Neural cell (in vitro differentiated cells): Measurements from ENCODE around the gene SHB. TPM values are rescaled to one million over a fixed set of nuclear protein-coding genes. Genes with fewer than 3 reads are reported as not detected.

Experiments
- H2AFZ ChIP-seq: fragments of 200-600, 300-800 bp; sonication (generic), shearing (Covaris generic); 2 replicates; pipeline ENCODE4 v1.6.0; 2014; ENCODE audit warnings: low read depth, mild to moderate bottlenecking, antibody characterized with exemption, low read length, moderate library complexity
- H3F3A ChIP-seq: fragments of 200-600 bp; shearing (Covaris generic); 2 replicates; pipeline ENCODE4 v1.6.1; 2016; ENCODE audit warnings: mild to moderate bottlenecking, moderate library complexity, mixed read lengths, antibody characterized with exemption, low read length; ENCODE audit not compliant: insufficient read depth, poor library complexity, severe bottlenecking
- H3K27ac ChIP-seq: fragments of 200-600, 300-800 bp; sonication (generic), shearing (Covaris generic); 2 replicates; pipeline ENCODE4 v1.5.1; 2014; ENCODE audit warnings: mild to moderate bottlenecking, low read length, moderate library complexity
- H3K27me3 ChIP-seq: fragments of 300-800, 200-600 bp; sonication (generic), shearing (Covaris generic); 2 replicates; pipeline ENCODE4 v1.6.0; 2014; ENCODE audit warnings: mild to moderate bottlenecking, low read depth, low read length, moderate library complexity; ENCODE audit not compliant: insufficient read depth
- H3K36me3 ChIP-seq: fragments of 300-800, 200-600 bp; sonication (generic), shearing (Covaris generic); 2 replicates; pipeline ENCODE4 v1.5.1; 2014; ENCODE audit warnings: mild to moderate bottlenecking, antibody characterized with exemption, low read length, moderate library complexity; ENCODE audit not compliant: insufficient read depth
- H3K4me2 ChIP-seq: fragments of 300-800, 200-600 bp; sonication (generic), shearing (Covaris generic); 2 replicates; pipeline ENCODE4 v1.6.0; 2014; ENCODE audit warnings: mild to moderate bottlenecking, low read length
- H3K4me3 ChIP-seq: fragments of 300-800, 200-600 bp; sonication (generic), shearing (Covaris generic); 2 replicates; pipeline ENCODE4 v1.5.1; 2014; ENCODE audit warnings: mild to moderate bottlenecking, low read length, moderate library complexity
- H3K79me2 ChIP-seq: fragments of 200-600 bp; shearing (Covaris generic); replicated peaks from 2 replicates; pipeline ENCODE4 v1.6.0; 2014; ENCODE audit warnings: mild to moderate bottlenecking, low read length, moderate library complexity; ENCODE audit not compliant: insufficient read depth
- H3K9ac ChIP-seq: fragments of 300-800, 200-600 bp; sonication (generic), shearing (Covaris generic); 2 replicates; pipeline ENCODE4 v1.6.1; 2016; ENCODE audit warnings: mild to moderate bottlenecking, low read length, mixed read lengths
- H3K9me2 ChIP-seq: fragments of 200-600 bp; shearing (Covaris generic); 2 replicates; pipeline ENCODE4 v1.6.1; 2016; ENCODE audit warnings: mild to moderate bottlenecking, low read length, mixed read lengths; ENCODE audit not compliant: insufficient read depth
- H3K9me3 ChIP-seq: fragments of 200-600, 300-800 bp; sonication (generic), shearing (Covaris generic); 2 replicates; pipeline ENCODE4 v1.6.1; 2016; ENCODE audit warnings: mild to moderate bottlenecking, mixed run types, low read length, moderate library complexity, mixed read lengths
- H4K20me1 ChIP-seq: fragments of 200-600 bp; shearing (Covaris generic); 2 replicates; pipeline ENCODE4 v1.6.1; 2016; ENCODE audit warnings: mild to moderate bottlenecking, mixed run types; ENCODE audit not compliant: insufficient read depth
- CTCF ChIP-seq: fragments of 450-650 bp; IDR thresholded peaks from 2 replicates; pipeline ENCODE4 v1.5.1; 2014; ENCODE audit warnings: antibody characterized with exemption, mild to moderate bottlenecking, moderate library complexity; ENCODE audit not compliant: poor library complexity, severe bottlenecking
- EP300 ChIP-seq: fragments of 450-650 bp; conservative IDR thresholded peaks from 2 replicates; pipeline ENCODE4 v1.6.1; 2014; ENCODE audit warnings: antibody characterized with exemption, mild to moderate bottlenecking, moderate library complexity; ENCODE audit not compliant: poor library complexity, severe bottlenecking
- EZH2 ChIP-seq: fragments of 200-600, 300-800 bp; shearing (Covaris generic), sonication (generic); IDR thresholded peaks from 2 replicates; pipeline ENCODE4 v1.6.1; 2014; ENCODE audit warnings: antibody characterized with exemption, low read length, borderline replicate concordance, mild to moderate bottlenecking; ENCODE audit not compliant: insufficient read depth, poor library complexity, severe bottlenecking
- MXI1 ChIP-seq: fragments of 450-650 bp; conservative IDR thresholded peaks from 2 replicates; pipeline ENCODE4 v1.6.1; 2014; ENCODE audit warnings: antibody characterized with exemption, mild to moderate bottlenecking; ENCODE audit not compliant: poor library complexity, severe bottlenecking
- POLR2AphosphoS5 ChIP-seq: IDR thresholded peaks from 2 replicates; pipeline ENCODE4 v1.6.1; 2012
- RAD21 ChIP-seq: fragments of 450-650 bp; conservative IDR thresholded peaks from 2 replicates; pipeline ENCODE4 v1.6.1; 2014; ENCODE audit warnings: antibody characterized with exemption, mild to moderate bottlenecking, moderate library complexity
- REST ChIP-seq: IDR thresholded peaks from 2 replicates; pipeline ENCODE4 v1.6.1; 2012; ENCODE audit warnings: borderline replicate concordance
- SMC3 ChIP-seq: fragments of 450-650 bp; conservative IDR thresholded peaks from 2 replicates; pipeline ENCODE4 v1.6.1; 2014; ENCODE audit warnings: antibody characterized with exemption, mild to moderate bottlenecking, moderate library complexity; ENCODE audit not compliant: poor library complexity
- TAF1 ChIP-seq: IDR thresholded peaks from 2 replicates; pipeline ENCODE4 v1.6.1; 2012; ENCODE audit warnings: low read depth
- polyA plus RNA-seq: library from polyadenylated mRNA; depleted of rRNA; stranded (reverse); fragments of >200 nt; gene quantifications from 2 replicates; pipeline ENCODE4 v1.2.3, GENCODE V29; 2014

Gene SHB
- polyA plus RNA-seq, 1 donor from 2014 or later = 17.5 TPM

- Histone ChIP-seq H3K36me3 (no peaks in the 10 kb centered on the region), H3K27ac (no peak overlapping the region), H3K9me2 (no peaks in the 10 kb centered on the region), H3K9ac (no peak overlapping the region), H3K27me3 (no peaks in the 10 kb centered on the region), H3K9me3 (no peaks in the 10 kb centered on the region), H3K4me3 (no peak overlapping the region), H4K20me1 (no peaks in the 10 kb centered on the region), H3F3A (no peaks in the 10 kb centered on the region), H3K4me2 (no peak overlapping the region), H3K79me2 (peaks cover 76% of the 10 kb centered on the region), H2AFZ (no peak overlapping the region)
- TF ChIP-seq POLR2AphosphoS5 = no peak
- no peak for TF ChIP-seq REST
- TF ChIP-seq EP300 = no peak
- no peak for TF ChIP-seq CTCF
- no peak for TF ChIP-seq EZH2
- no peak for TF ChIP-seq MXI1
- no peak for TF ChIP-seq SMC3
- no peak for TF ChIP-seq TAF1
- no peak for TF ChIP-seq RAD21
Measured at GRCh38 chr9:38041564-38042243, 27.3 kb downstream of the SHB start.

GRCh38 chr9:38039907-38040682 lies 28.9 kb downstream of the SHB start:
- H3K79me2 ChIP-seq = peaks cover 75% of the 10 kb centered on the region
- no peaks in the 10 kb centered on the region for H3K27me3 ChIP-seq
- no peaks in the 10 kb centered on the region for H3K36me3 ChIP-seq
- no peak overlapping the region for H3K9ac ChIP-seq
- H3K4me3 ChIP-seq = no peak overlapping the region
- H3K4me2 ChIP-seq = no peak overlapping the region
- no peaks in the 10 kb centered on the region for H3K9me3 ChIP-seq
- H3K27ac ChIP-seq = no peak overlapping the region
- no peaks in the 10 kb centered on the region for H3F3A ChIP-seq
- H2AFZ ChIP-seq = no peak overlapping the region
- no peak for TF ChIP-seq EP300
- no peak for TF ChIP-seq MXI1
- no peak for TF ChIP-seq REST
- no peak for TF ChIP-seq RAD21
- no peak for TF ChIP-seq POLR2AphosphoS5
- no peak for TF ChIP-seq TAF1
- no peak for TF ChIP-seq SMC3
- no peaks in the 10 kb centered on the region for H4K20me1 ChIP-seq
- no peaks in the 10 kb centered on the region for H3K9me2 ChIP-seq
